ENCODE results near the gene STAT5B.
"Not testable (repeated sequence)": the region's sequence is repeated elsewhere in the genome, so short reads cannot be mapped to it uniquely, and the experiment has no call there.

The STAT5B gene

GRCh38 chr17:42230225-42230624 is 46.0 kb downstream of the STAT5B start:
- TF ChIP-seq CTCF (IDR thresholded peaks at IDR 0.05; ENCODE audit: insufficient read depth, low read length, poor library complexity, severe bottlenecking), result no peak
- Histone ChIP-seq H3K27me3 (replicated peaks; ENCODE audit: control insufficient read depth, insufficient read depth, low read length) (no peaks in the 10 kb centered on the region), H3K4me3 (replicated peaks; ENCODE audit: low read depth, low read length) (no peak overlapping the region), H3K36me3 (ENCODE audit: control insufficient read depth, insufficient read depth, low read length) (no peaks in the 10 kb centered on the region; the same call in 1 of the 2 replicates)
- DNase-seq (ENCODE audit: extremely low read depth, insufficient read length), result no peak

- Histone ChIP-seq H3K4me3 (replicated peaks; ENCODE audit: low read depth, low read length) (no peak overlapping the region), H3K27me3 (replicated peaks; ENCODE audit: control insufficient read depth, insufficient read depth, low read length) (no peaks in the 10 kb centered on the region), H3K36me3 (ENCODE audit: control insufficient read depth, insufficient read depth, low read length) (peaks cover 5% of the 10 kb centered on the region)
- DNase-seq (ENCODE audit: extremely low read depth, insufficient read length), result no peak
- no peak for TF ChIP-seq CTCF (IDR thresholded peaks at IDR 0.05; ENCODE audit: insufficient read depth, low read length, poor library complexity, severe bottlenecking)
These were observed 48.1 kb downstream of the STAT5B start for GRCh38 chr17:42227849-42228700.

- Histone ChIP-seq H3K27me3 (replicated peaks; ENCODE audit: control insufficient read depth, insufficient read depth, low read length) (no peaks in the 10 kb centered on the region), H3K36me3 (ENCODE audit: control insufficient read depth, insufficient read depth, low read length) (peaks cover 10% of the 10 kb centered on the region), H3K4me3 (replicated peaks; ENCODE audit: low read depth, low read length) (no peak overlapping the region)
- DNase-seq (ENCODE audit: extremely low read depth, insufficient read length), result no peak
- TF ChIP-seq CTCF (IDR thresholded peaks at IDR 0.05; ENCODE audit: insufficient read depth, low read length, poor library complexity, severe bottlenecking), result no peak
These were observed 50.5 kb downstream of the STAT5B start for GRCh38 chr17:42225646-42226045.

GRCh38 chr17:42224651-42225050 is 51.5 kb downstream of the STAT5B start:
- peaks cover 10% of the 10 kb centered on the region for H3K36me3 ChIP-seq (ENCODE audit: control insufficient read depth, insufficient read depth, low read length)
- H3K4me3 ChIP-seq (replicated peaks; ENCODE audit: low read depth, low read length), result no peak overlapping the region
- H3K27me3 ChIP-seq (replicated peaks; ENCODE audit: control insufficient read depth, insufficient read depth, low read length), result no peaks in the 10 kb centered on the region
- TF ChIP-seq CTCF (IDR thresholded peaks at IDR 0.05; ENCODE audit: insufficient read depth, low read length, poor library complexity, severe bottlenecking), result no peak
- no peak for DNase-seq (ENCODE audit: extremely low read depth, insufficient read length)

GRCh38 chr17:42221886-42222745 is 54.1 kb downstream of the STAT5B start:
- DNase-seq (ENCODE audit: extremely low read depth, insufficient read length), result no peak
- Histone ChIP-seq H3K27me3 (replicated peaks; ENCODE audit: control insufficient read depth, insufficient read depth, low read length) (no peaks in the 10 kb centered on the region), H3K36me3 (ENCODE audit: control insufficient read depth, insufficient read depth, low read length) (peaks cover 16% of the 10 kb centered on the region), H3K4me3 (replicated peaks; ENCODE audit: low read depth, low read length) (no peak overlapping the region)
- peak; percentile 80 for TF ChIP-seq CTCF (IDR thresholded peaks at IDR 0.05; ENCODE audit: insufficient read depth, low read length, poor library complexity, severe bottlenecking)

- H3K27me3 ChIP-seq (replicated peaks; ENCODE audit: control insufficient read depth, insufficient read depth, low read length); H3K4me3 ChIP-seq (replicated peaks; ENCODE audit: low read depth, low read length); DNase-seq (ENCODE audit: extremely low read depth, insufficient read length): not testable (repeated sequence)
- H3K36me3 ChIP-seq (ENCODE audit: control insufficient read depth, insufficient read depth, low read length), result peaks cover 22% of the 10 kb centered on the region
These were observed 56.9 kb downstream of the STAT5B start for GRCh38 chr17:42219280-42219679.

All from GM06990 (cell line).